ENCODE measurements around the gene FAHD1. TPM values are rescaled to one million over a fixed set of nuclear protein-coding genes. Genes with fewer than 3 reads are reported as not detected.

FAHD1 gene
- total RNA-seq, 3 donors from 2014 or later = 27.2 to 35.4 (median 29.7) TPM

GRCh38 chr16:1863681-1864460, 36.9 kb downstream of the FAHD1 start:
- no peak for TF ChIP-seq POLR2AphosphoS5 (IDR thresholded peaks at IDR 0.05)
- TF ChIP-seq CTCF (IDR thresholded peaks at IDR 0.05) = peak in 2 of 3 donors; percentile 39 to 59
- TF ChIP-seq POLR2A (IDR thresholded peaks at IDR 0.05) = no peak
- no peak overlapping the region for H3K27ac ChIP-seq
- H3K4me3 ChIP-seq = no peak overlapping the region
- no peaks in the 10 kb centered on the region for H3K4me1 ChIP-seq
- H3K9me3 ChIP-seq = no peaks in the 10 kb centered on the region
- intact Hi-C loops (cut with DNase I; ENCODE audit: low total_unique reads) = no loop called here
- H3K36me3 ChIP-seq = no peaks in the 10 kb centered on the region
- peaks cover 0 to 10% of the 10 kb centered on the region in 2 donors for H3K27me3 ChIP-seq
- no peak for DNase-seq (ENCODE audit: low spot score in 2 of 2)

GRCh38 chr16:1865902-1866690, 39.1 kb downstream of the FAHD1 start:
- TF ChIP-seq POLR2AphosphoS5 (IDR thresholded peaks at IDR 0.05) = no peak
- no peak for TF ChIP-seq CTCF (IDR thresholded peaks at IDR 0.05)
- TF ChIP-seq POLR2A (IDR thresholded peaks at IDR 0.05) = no peak
- H3K9me3 ChIP-seq = no peaks in the 10 kb centered on the region

GRCh38 chr16:1870365-1871082, 43.5 kb downstream of the FAHD1 start:
- no peaks in the 10 kb centered on the region for H3K9me3 ChIP-seq
- no peak overlapping the region for H3K27ac ChIP-seq
- TF ChIP-seq CTCF (IDR thresholded peaks at IDR 0.05) = no peak
- no peak for TF ChIP-seq POLR2AphosphoS5 (IDR thresholded peaks at IDR 0.05)
- TF ChIP-seq POLR2A (IDR thresholded peaks at IDR 0.05) = no peak
- intact Hi-C loops (cut with DNase I; ENCODE audit: low total_unique reads) = no loop called here
- H3K4me1 ChIP-seq = no peaks in the 10 kb centered on the region
- no peaks in the 10 kb centered on the region for H3K36me3 ChIP-seq
- no peak overlapping the region for H3K4me3 ChIP-seq
- H3K27me3 ChIP-seq = peaks cover 0 to 3% of the 10 kb centered on the region in 2 donors
- no peak for DNase-seq (ENCODE audit: low spot score in 2 of 2)

More at GRCh38 chr16:1865902-1866690, 39.1 kb downstream of the FAHD1 start:
- Histone ChIP-seq H3K27ac (no peak overlapping the region), H3K4me1 (no peaks in the 10 kb centered on the region), H3K36me3 (no peaks in the 10 kb centered on the region), H3K27me3 (no peaks in the 10 kb centered on the region), H3K4me3 (no peak overlapping the region)
- no peak for DNase-seq (ENCODE audit: low spot score in 2 of 2)
- intact Hi-C loops (cut with DNase I; ENCODE audit: low total_unique reads) = loop anchor here (5.0 kb wide), 1 partner anchor 61 kb away; no protein-coding TSS in a partner anchor

- intact Hi-C loops (cut with DNase I; ENCODE audit: low total_unique reads) = no loop called here
- H3K4me1 ChIP-seq = no peaks in the 10 kb centered on the region
- no peaks in the 10 kb centered on the region for H3K9me3 ChIP-seq
- TF ChIP-seq POLR2AphosphoS5 (IDR thresholded peaks at IDR 0.05) = no peak
- TF ChIP-seq POLR2A (IDR thresholded peaks at IDR 0.05) = no peak
- no peak for TF ChIP-seq CTCF (IDR thresholded peaks at IDR 0.05)
- no peak for DNase-seq (ENCODE audit: low spot score in 2 of 2)
- no peaks in the 10 kb centered on the region for H3K36me3 ChIP-seq
- peaks cover 0 to 3% of the 10 kb centered on the region in 2 donors for H3K27me3 ChIP-seq
- no peak within 1 kb of the TSS for H3K27ac ChIP-seq
- peak within 1 kb of the TSS in 2 of 3 donors; percentile 32 to 56 for H3K4me3 ChIP-seq
These were observed 45.1 kb downstream of the FAHD1 start, which contains the start of gene MEIOB for GRCh38 chr16:1871974-1872635. Gene MEIOB (minus strand): TSS chr16:1872164. CDS start chr16:1868175, 3,989 bp downstream.

Data from breast epithelium (tissue), 4 donors.